ENCODE results near the gene WNT8B. TPM values are rescaled to one million over a fixed set of nuclear protein-coding genes. Genes with fewer than 3 reads are reported as not detected.

Gene WNT8B
- total and polyA plus RNA-seq, 2 donors (not counting 1 experiment from before 2014, with no cell fraction given) = not detected

- 95% methylated on average over 2 of the region's 3 CpGs for WGBS (ENCODE audit: insufficient coverage)
- Mint-ChIP-seq H3K9me3 (ENCODE audit: insufficient read depth) (no peaks in the 10 kb centered on the region), H3K27ac (no peak overlapping the region), H3K27me3 (peaks cover 9% of the 10 kb centered on the region), H3K4me1 (peaks cover 10% of the 10 kb centered on the region), H3K4me3 (no peak overlapping the region)
- ATAC-seq (ENCODE audit: low read depth) (no peak), DNase-seq (no peak)
- no peak overlapping the region for H3K4me2 ChIP-seq (replicated peaks; ENCODE audit: low read depth, low read length, poor library complexity, severe bottlenecking)
- H3K4me3 ChIP-seq (ENCODE audit: control extremely low read depth in 1 of 5, extremely low read depth in 1 of 5, insufficient read depth in 1 of 5, low read depth in 2 of 5, low read length in 4 of 5) = no peak overlapping the region
- peaks cover 0 to 3% (median 0%) of the 10 kb centered on the region in 3 donors for H3K9me3 ChIP-seq (ENCODE audit: control extremely low read depth in 1 of 3, control insufficient read depth in 2 of 3, insufficient read depth in 1 of 3, low read length in 2 of 3)
- CTCF ChIA-PET = interaction anchor here (0.9 kb wide), 1 partner anchor 33 kb away, joined by 3 read pairs; no protein-coding TSS in a partner anchor
- peaks cover 0 to 5% of the 10 kb centered on the region in 2 experiments for H3K36me3 ChIP-seq (replicated peaks in 1 of 2; ENCODE audit: control extremely low read depth in 1 of 2, control insufficient read depth in 1 of 2, extremely low read depth in 1 of 2, insufficient read depth in 2 of 2, low read length in 1 of 2)
- peaks cover 13% of the 10 kb centered on the region in 2 donors for H3K4me1 ChIP-seq (ENCODE audit: control insufficient read depth in 2 of 2, insufficient read depth in 2 of 2, low read length in 2 of 2)
- H3K79me2 ChIP-seq (ENCODE audit: control insufficient read depth, insufficient read depth, low read length) = no peaks in the 10 kb centered on the region
- no peak overlapping the region for H3K27ac ChIP-seq (ENCODE audit: low read length in 2 of 2)
- intact Hi-C loops (cut with micrococcal nuclease) = loop anchor here (5.0 kb wide), 1 partner anchor 33 kb away; no protein-coding TSS in a partner anchor
- no peaks in the 10 kb centered on the region for H4K20me1 ChIP-seq (ENCODE audit: control insufficient read depth, insufficient read depth, low read length, poor library complexity, severe bottlenecking)
- TF ChIP-seq EZH2 (IDR thresholded peaks at IDR 0.05; ENCODE audit: borderline replicate concordance, insufficient read depth, low read depth, low read length, poor library complexity, severe bottlenecking) = no peak
- no peak for TF ChIP-seq CTCF (IDR thresholded peaks at IDR 0.05)
- H2AFZ ChIP-seq (ENCODE audit: insufficient read depth, low read depth, low read length, poor library complexity, severe bottlenecking) = no peak overlapping the region
- POLR2A ChIA-PET = no interaction called here
- no peak overlapping the region for H3K9ac ChIP-seq (ENCODE audit: low read length)
- peaks cover 0 to 10% (median 5%) of the 10 kb centered on the region in 4 experiments for H3K27me3 ChIP-seq (replicated peaks in 1 of 4; ENCODE audit: control extremely low read depth in 1 of 4, control insufficient read depth in 3 of 4, insufficient read depth in 4 of 4, low read length in 3 of 4)
These were observed 52.8 kb downstream of the WNT8B start for GRCh38 chr10:100515612-100516011.

- ChIA-PET CTCF (interaction anchor here (0.9 to 2.7 kb wide), 3 partner anchors 34 to 214 kb away, joined by 3 to 14 read pairs (median 3); no protein-coding TSS in a partner anchor), POLR2A (no interaction called here)
- Histone ChIP-seq H3K4me1 (ENCODE audit: control insufficient read depth in 2 of 2, insufficient read depth in 2 of 2, low read length in 2 of 2) (peaks cover 13% of the 10 kb centered on the region in 2 donors), H3K9me3 (ENCODE audit: control extremely low read depth in 1 of 3, control insufficient read depth in 2 of 3, insufficient read depth in 1 of 3, low read length in 2 of 3) (peaks cover 0 to 3% (median 0%) of the 10 kb centered on the region in 3 donors), H4K20me1 (ENCODE audit: control insufficient read depth, insufficient read depth, low read length, poor library complexity, severe bottlenecking) (no peaks in the 10 kb centered on the region), H3K4me2 (replicated peaks; ENCODE audit: low read depth, low read length, poor library complexity, severe bottlenecking) (no peak overlapping the region), H2AFZ (ENCODE audit: insufficient read depth, low read depth, low read length, poor library complexity, severe bottlenecking) (no peak overlapping the region), H3K4me3 (ENCODE audit: control extremely low read depth in 1 of 5, extremely low read depth in 1 of 5, insufficient read depth in 1 of 5, low read depth in 2 of 5, low read length in 4 of 5) (no peak overlapping the region), H3K27me3 (replicated peaks in 1 of 4; ENCODE audit: control extremely low read depth in 1 of 4, control insufficient read depth in 3 of 4, insufficient read depth in 4 of 4, low read length in 3 of 4) (peaks cover 0 to 10% (median 5%) of the 10 kb centered on the region in 4 experiments), H3K27ac (ENCODE audit: low read length in 2 of 2) (no peak overlapping the region), H3K79me2 (ENCODE audit: control insufficient read depth, insufficient read depth, low read length) (no peaks in the 10 kb centered on the region), H3K9ac (ENCODE audit: low read length) (no peak overlapping the region), H3K36me3 (replicated peaks in 1 of 2; ENCODE audit: control extremely low read depth in 1 of 2, control insufficient read depth in 1 of 2, extremely low read depth in 1 of 2, insufficient read depth in 2 of 2, low read length in 1 of 2) (peaks cover 0 to 7% of the 10 kb centered on the region in 2 experiments)
- intact Hi-C loops (cut with micrococcal nuclease) = loop anchor here (5.0 kb wide), 1 partner anchor 35 kb away; no protein-coding TSS in a partner anchor
- DNase-seq (no peak), ATAC-seq (ENCODE audit: low read depth) (no peak)
- Mint-ChIP-seq H3K27ac (no peak overlapping the region), H3K9me3 (ENCODE audit: insufficient read depth) (no peaks in the 10 kb centered on the region), H3K4me1 (peaks cover 10% of the 10 kb centered on the region), H3K27me3 (peaks cover 9% of the 10 kb centered on the region), H3K4me3 (no peak overlapping the region)
- TF ChIP-seq CTCF (IDR thresholded peaks at IDR 0.05) = no peak
- no peak for TF ChIP-seq EZH2 (IDR thresholded peaks at IDR 0.05; ENCODE audit: borderline replicate concordance, insufficient read depth, low read depth, low read length, poor library complexity, severe bottlenecking)
- 100% methylated on average over 2 of the region's 2 CpGs for WGBS (ENCODE audit: insufficient coverage)
These were observed 54.0 kb downstream of the WNT8B start for GRCh38 chr10:100516847-100517246.

Measured in B cell (primary cell).